H1 (cell line): Measurements from ENCODE around the gene ARHGAP42. TPM values are rescaled to one million over a fixed set of nuclear protein-coding genes. Genes with fewer than 3 reads are reported as not detected.

Source experiments
- CTCF ChIA-PET: fragments of 300-600 bp; sonication (Branson Sonifier 250); formaldehyde crosslinking; loops from one replicate; lab custom pipeline; 2021; ENCODE audit not compliant: partially characterized antibody; lab: Charles Lee
- POLR2A ChIA-PET: fragments of 300-600 bp; sonication (Branson Sonifier 250); formaldehyde crosslinking; loops from one replicate; lab custom pipeline; 2021; ENCODE audit warnings: inconsistent platforms; ENCODE audit not compliant: partially characterized antibody; lab: Charles Lee
- DNase-seq, 2 experiments: peaks; one replicate each; pipeline versions ENCODE4 v3.0.0 to v3.0.0-alpha.2; 2010 to 2022; ENCODE audit warnings: low spot score in 2 of 2, low read depth in 1 of 2, mixed read lengths in 1 of 2
- FAIRE-seq: peaks from 2 replicates; lab custom pipeline; 2011; peaks lifted over from hg19 to GRCh38; lab: Jason Lieb, UNC
- H2AFZ ChIP-seq: 2 replicates; pipeline ENCODE4 v1.8.1; 2012; ENCODE audit warnings: low read length, inconsistent platforms
- H2AK5ac ChIP-seq: 2 replicates; pipeline ENCODE4 v1.6.1; 2013; ENCODE audit warnings: low read depth, low read length
- H2BK120ac ChIP-seq: replicated peaks from 2 replicates; pipeline ENCODE3; 2013; ENCODE audit warnings: low read depth, low read length, inconsistent platforms
- H2BK12ac ChIP-seq: 2 replicates; pipeline ENCODE4 v1.6.1; 2013; ENCODE audit warnings: low read depth, low read length
- H2BK15ac ChIP-seq: 2 replicates; pipeline ENCODE4 v1.6.1; 2013; ENCODE audit warnings: low read length
- H2BK20ac ChIP-seq: 2 replicates; pipeline ENCODE4 v1.6.1; 2013; ENCODE audit warnings: low read length
- H2BK5ac ChIP-seq: 2 replicates; pipeline ENCODE4 v1.6.1; 2013; ENCODE audit warnings: low read depth, low read length
- H3K14ac ChIP-seq: 2 replicates; pipeline ENCODE4 v1.6.1; 2013; ENCODE audit warnings: inconsistent platforms; ENCODE audit not compliant: insufficient read length
- H3K18ac ChIP-seq: 2 replicates; pipeline ENCODE4 v1.6.1; 2013; ENCODE audit warnings: low read length; ENCODE audit errors: extremely low read depth
- H3K23ac ChIP-seq: 2 replicates; pipeline ENCODE4 v1.6.1; 2013; ENCODE audit warnings: inconsistent platforms; ENCODE audit not compliant: insufficient read length
- H3K23me2 ChIP-seq: 2 replicates; pipeline ENCODE4 v1.6.1; 2013; ENCODE audit warnings: low read depth, low read length
- H3K27ac ChIP-seq: 2 replicates; pipeline ENCODE4 v1.6.1; 2011; ENCODE audit warnings: low read depth, low read length, inconsistent platforms
- H3K27me3 ChIP-seq, 4 experiments: replicated peaks in 1 of 4; 1 replicate in 1 of 4; 2 replicates in 3 of 4; pipeline versions ENCODE4 v1.6.1 to v1.8.1; 2011 to 2013; ENCODE audit warnings: low read length in 3 of 4, mild to moderate bottlenecking in 3 of 4, inconsistent platforms in 2 of 4, mixed read lengths in 2 of 4, moderate library complexity in 1 of 4; ENCODE audit not compliant: control insufficient read depth in 3 of 4, insufficient read depth in 3 of 4; ENCODE audit errors: extremely low read depth in 1 of 4
- H3K36me3 ChIP-seq, 4 experiments: 2 replicates each; pipeline versions ENCODE4 v1.6.1 to v1.8.1; 2011 to 2013; ENCODE audit warnings: mild to moderate bottlenecking in 4 of 4, low read length in 3 of 4, moderate library complexity in 2 of 4, control low read depth in 1 of 4, inconsistent platforms in 1 of 4; ENCODE audit not compliant: insufficient read depth in 4 of 4, control insufficient read depth in 2 of 4
- H3K4ac ChIP-seq: replicated peaks from 2 replicates; pipeline ENCODE3; 2013; ENCODE audit warnings: low read length, low read depth, mixed read lengths, inconsistent platforms; ENCODE audit not compliant: insufficient read length
- H3K4me1 ChIP-seq, 4 experiments: replicated peaks in 1 of 4; 1 replicate in 1 of 4; 2 replicates in 3 of 4; pipeline versions ENCODE4 v1.6.1 to v1.8.1; 2011 to 2013; ENCODE audit warnings: low read length in 3 of 4, inconsistent platforms in 2 of 4, mixed read lengths in 1 of 4; ENCODE audit not compliant: insufficient read depth in 4 of 4, control insufficient read depth in 3 of 4
- H3K4me2 ChIP-seq, 2 experiments: 2 replicates each; pipeline versions ENCODE4 v1.6.1 to v1.8.1; 2011 to 2013; ENCODE audit warnings: low read depth in 2 of 2, low read length in 2 of 2, control low read depth in 1 of 2, inconsistent platforms in 1 of 2, mild to moderate bottlenecking in 1 of 2; ENCODE audit not compliant: insufficient read depth in 1 of 2
- H3K4me3 ChIP-seq, 4 experiments: fragments of 200-600, 300-600 bp in 1 of 4; sonication (generic), shearing (Covaris generic), sonication (Bioruptor Twin) in 1 of 4; 2 replicates each; pipeline versions ENCODE4 v1.5.1 to v1.8.1; 2011 to 2016; ENCODE audit warnings: low read length in 4 of 4, low read depth in 3 of 4, control low read depth in 2 of 4, inconsistent platforms in 2 of 4, mild to moderate bottlenecking in 2 of 4, mixed read lengths in 1 of 4, moderate library complexity in 1 of 4; ENCODE audit not compliant: insufficient read depth in 2 of 4; ENCODE audit errors: extremely low read depth in 1 of 4
- H3K56ac ChIP-seq: replicated peaks from 2 replicates; pipeline ENCODE3; 2013; ENCODE audit warnings: low read depth, mild to moderate bottlenecking, mixed read lengths, low read length, inconsistent platforms; ENCODE audit not compliant: insufficient read length
- H3K79me1 ChIP-seq: 2 replicates; pipeline ENCODE4 v1.6.1; 2013; ENCODE audit warnings: low read depth, low read length, control low read depth
- H3K79me2 ChIP-seq, 2 experiments: 2 replicates each; pipeline versions ENCODE4 v1.6.1 to v1.8.1; 2012 to 2013; ENCODE audit warnings: low read length in 2 of 2, mild to moderate bottlenecking in 2 of 2, inconsistent platforms in 1 of 2; ENCODE audit not compliant: insufficient read depth in 2 of 2, control insufficient read depth in 1 of 2
- H3K9ac ChIP-seq, 4 experiments: replicated peaks in 1 of 4; 1 replicate in 1 of 4; 2 replicates in 3 of 4; pipeline versions ENCODE4 v1.6.1 to v1.8.1; 2011 to 2013; ENCODE audit warnings: low read depth in 3 of 4, low read length in 3 of 4, control low read depth in 2 of 4, mild to moderate bottlenecking in 2 of 4, moderate library complexity in 2 of 4, inconsistent platforms in 1 of 4; ENCODE audit errors: extremely low read depth in 1 of 4
- H3K9me3 ChIP-seq, 2 experiments: 2 replicates each; pipeline versions ENCODE4 v1.6.1 to v1.8.1; 2012 to 2013; ENCODE audit warnings: mild to moderate bottlenecking in 2 of 2, moderate library complexity in 2 of 2, control low read depth in 1 of 2, inconsistent platforms in 1 of 2, low read depth in 1 of 2, low read length in 1 of 2, mixed read lengths in 1 of 2; ENCODE audit not compliant: insufficient read depth in 2 of 2
- H4K20me1 ChIP-seq, 2 experiments: replicated peaks in 1 of 2; 2 replicates each; pipeline versions ENCODE3 to v1.8.1; 2011 to 2013; ENCODE audit warnings: inconsistent platforms in 2 of 2, low read length in 2 of 2, mild to moderate bottlenecking in 1 of 2; ENCODE audit not compliant: insufficient read depth in 2 of 2, control insufficient read depth in 1 of 2
- H4K5ac ChIP-seq: 2 replicates; pipeline ENCODE4 v1.6.1; 2013; ENCODE audit warnings: low read length, low read depth, mixed read lengths, inconsistent platforms; ENCODE audit not compliant: insufficient read length
- H4K8ac ChIP-seq: 2 replicates; pipeline ENCODE4 v1.8.0; 2013; ENCODE audit warnings: mild to moderate bottlenecking, moderate library complexity, low read length, inconsistent platforms; ENCODE audit not compliant: insufficient read depth; ENCODE audit errors: extremely low read depth
- H4K91ac ChIP-seq: replicated peaks from 2 replicates; pipeline ENCODE3; 2013; ENCODE audit warnings: low read length, mixed read lengths, inconsistent platforms; ENCODE audit not compliant: insufficient read length
- CBX8 ChIP-seq: fragments of 300-800, 300-1000 bp; sonication (generic); IDR thresholded peaks from 2 replicates; pipeline ENCODE4 v1.7.1; 2016; ENCODE audit warnings: low read depth, low read length, borderline replicate concordance
- CEBPB ChIP-seq: IDR thresholded peaks from 2 replicates; pipeline ENCODE4 v1.6.1; 2012; ENCODE audit warnings: low read depth, low read length
- CTBP2 ChIP-seq: IDR thresholded peaks from 2 replicates; pipeline ENCODE4 v1.7.0; 2011; ENCODE audit warnings: borderline replicate concordance, mild to moderate bottlenecking, moderate library complexity, mixed read lengths, low read length; ENCODE audit not compliant: insufficient read depth, insufficient read length
- E2F6 ChIP-seq: IDR thresholded peaks from 2 replicates; pipeline ENCODE4 v1.6.1; 2012; ENCODE audit warnings: inconsistent platforms
- FOSL1 ChIP-seq: IDR thresholded peaks from 2 replicates; pipeline ENCODE4 v1.6.1; 2011; ENCODE audit warnings: mild to moderate bottlenecking, low read depth, low read length, moderate library complexity; ENCODE audit not compliant: insufficient read depth
- GABPA ChIP-seq: IDR thresholded peaks from 2 replicates; pipeline ENCODE4 v1.6.1; 2011; ENCODE audit warnings: mild to moderate bottlenecking, low read length, moderate library complexity, borderline replicate concordance; ENCODE audit not compliant: insufficient read depth
- HDAC6 ChIP-seq: IDR thresholded peaks from one replicate; pipeline ENCODE4 v1.7.1; 2012; ENCODE audit warnings: low read depth, mild to moderate bottlenecking, inconsistent platforms, low read length, moderate library complexity
- POU5F1 ChIP-seq: IDR thresholded peaks from 2 replicates; pipeline ENCODE4 v1.6.1; 2011; ENCODE audit warnings: low read depth, mild to moderate bottlenecking, low read length, moderate library complexity
- RFX5 ChIP-seq: IDR thresholded peaks from 2 replicates; pipeline ENCODE4 v1.6.1; 2011; ENCODE audit warnings: low read depth, low read length, improper control_type of control experiment, borderline replicate concordance
- RXRA ChIP-seq: IDR thresholded peaks from 2 replicates; pipeline ENCODE4 v1.6.1; 2011; ENCODE audit warnings: low read depth, mild to moderate bottlenecking, low read length, moderate library complexity; ENCODE audit not compliant: insufficient read depth
- SIRT6 ChIP-seq: IDR thresholded peaks from one replicate; pipeline ENCODE4 v1.7.1; 2012; ENCODE audit warnings: low read length, inconsistent platforms
- SP1 ChIP-seq: IDR thresholded peaks from 2 replicates; pipeline ENCODE4 v1.6.1; 2011; ENCODE audit warnings: low read depth, low read length
- TAF1 ChIP-seq: IDR thresholded peaks from 2 replicates; pipeline ENCODE4 v1.6.1; 2011; ENCODE audit warnings: mild to moderate bottlenecking, low read depth, low read length
- WGBS, 2 experiments: shearing (Covaris generic) in 1 of 2; methylation state at CpG; one replicate each; pipeline versions ENCODE4 v1.1.6 to v1.1.7; 2013 to 2015; ENCODE audit warnings: low lambda C conversion rate in 2 of 2, mixed read lengths in 2 of 2, inconsistent platforms in 1 of 2, low coverage in 1 of 2, missing lambda C conversion rate in 1 of 2; ENCODE audit not compliant: insufficient replicate concordance in 2 of 2, insufficient coverage in 1 of 2, insufficient read length in 1 of 2; ENCODE audit errors: extremely low coverage in 1 of 2, missing lambda C conversion rate in 1 of 2; 5-methylcytosine and 5-hydroxymethylcytosine counted together
- polyA plus RNA-seq, 7 experiments: library from polyadenylated mRNA; depleted of rRNA in 3 of 7; stranded (reverse) in 5 of 7; unstranded in 2 of 7; fragments of >200 nt in 5 of 7; fragments of 200-250 nt in 2 of 7; gene quantifications; 1 replicate in 5 of 7; 2 replicates in 1 of 7; 4 replicates in 1 of 7; pipeline versions ENCODE4 v1.2.1 to v1.2.3, GENCODE V29; 2011 to 2013; ENCODE audit warnings: missing spikeins in 2 of 7, mixed read lengths in 2 of 7
- total RNA-seq: library from RNA; stranded (reverse); fragmentation: NEBNext Ultra II Directional; extraction: Animal tissue kit (Norgen Biotek cat#: 25700); gene quantifications from 2 replicates; pipeline ENCODE4 v1.2.1, GENCODE V29; 2021
- TF ChIP-seq, protein P1 (sequence below): IDR thresholded peaks from 2 replicates; pipeline ENCODE4 v1.6.1; 2012; ENCODE audit warnings: inconsistent platforms

ARHGAP42 gene
- total and polyA plus RNA-seq, 2 of the 8 experiments (the other 6 are each of a cell fraction or from before 2014, with no cell fraction given): 22.2 to 33.5 TPM

DNA sequence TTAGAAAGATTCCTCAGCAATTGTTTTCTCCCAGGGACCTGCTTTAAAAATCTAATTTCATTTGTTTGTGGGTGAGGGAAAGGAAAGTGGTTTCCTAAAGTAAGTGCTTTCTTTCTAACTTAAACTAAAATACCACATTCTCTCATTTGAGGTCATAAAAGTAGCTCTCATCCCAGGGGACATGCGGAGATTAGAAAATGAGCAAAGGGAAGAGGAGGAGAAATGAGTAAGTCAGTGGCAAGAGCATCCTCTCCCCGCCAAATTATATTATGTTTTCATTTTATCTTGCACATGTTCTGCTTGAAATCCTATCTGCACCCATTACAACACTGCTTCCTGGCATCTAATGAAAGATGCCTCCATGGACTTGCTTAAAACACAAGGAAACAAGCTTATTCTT is 191.4 kb downstream of the ARHGAP42 start:
- CTCF ChIA-PET: interaction anchor here (0.7 to 1.2 kb wide), 6 partner anchors 15 to 150 kb away, joined by 3 to 5 read pairs (median 3); no protein-coding TSS in a partner anchor
- no peak overlapping the region for H2BK15ac ChIP-seq
- no peaks in the 10 kb centered on the region for H3K79me2 ChIP-seq
- H3K4me3 ChIP-seq: no peak overlapping the region
- no peaks in the 10 kb centered on the region for H3K27me3 ChIP-seq
- no peak overlapping the region for H4K5ac ChIP-seq
- peaks cover 0 to 3% of the 10 kb centered on the region in 2 experiments; a peak in 1 of 4 replicates for H3K9me3 ChIP-seq
- H3K79me1 ChIP-seq: no peaks in the 10 kb centered on the region
- no peak overlapping the region for H3K14ac ChIP-seq
- H2AFZ ChIP-seq: no peak overlapping the region
- no peak overlapping the region for H2BK20ac ChIP-seq
- H2BK12ac ChIP-seq: no peak overlapping the region
- no peak overlapping the region for H4K8ac ChIP-seq
- no peak for DNase-seq
- no peaks in the 10 kb centered on the region; the same call in 1 of the 2 replicates for H3K23me2 ChIP-seq
- H3K36me3 ChIP-seq: peaks cover 0 to 6% (median 0%) of the 10 kb centered on the region in 4 experiments; a peak in 2 of 8 replicates
- 97% methylated on average over 2 of the region's 2 CpGs; no CpG with 5 or more reads in 1 of the 2 experiments for WGBS, 2 experiments
- no peak overlapping the region for H3K18ac ChIP-seq
- no peak overlapping the region for H2BK120ac ChIP-seq
- H3K4ac ChIP-seq: no peak overlapping the region
- no peaks in the 10 kb centered on the region for H4K20me1 ChIP-seq
- FAIRE-seq: no peak
- H2BK5ac ChIP-seq: no peak overlapping the region
- POLR2A ChIA-PET: no interaction called here
- H4K91ac ChIP-seq: no peak overlapping the region
- H3K9ac ChIP-seq: no peak overlapping the region
- H2AK5ac ChIP-seq: no peak overlapping the region
- H3K27ac ChIP-seq: no peak overlapping the region
- H3K4me1 ChIP-seq: peaks cover 2 to 15% (median 12%) of the 10 kb centered on the region in 4 experiments; a peak in 6 of 7 replicates
- no peak overlapping the region for H3K23ac ChIP-seq
- H3K56ac ChIP-seq: no peak overlapping the region
- no peak overlapping the region for H3K4me2 ChIP-seq
- TF ChIP-seq, protein P1, sequence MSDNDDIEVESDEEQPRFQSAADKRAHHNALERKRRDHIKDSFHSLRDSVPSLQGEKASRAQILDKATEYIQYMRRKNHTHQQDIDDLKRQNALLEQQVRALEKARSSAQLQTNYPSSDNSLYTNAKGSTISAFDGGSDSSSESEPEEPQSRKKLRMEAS: no peak
- TF ChIP-seq SIRT6 (no peak), CEBPB (no peak), CBX8 (no peak), RFX5 (no peak), SP1 (no peak), POU5F1 (no peak), E2F6 (no peak), GABPA (no peak), CTBP2 (no peak), TAF1 (no peak), RXRA (no peak), HDAC6 (no peak), FOSL1 (no peak)
